GM18508 (cell line): ENCODE data around the gene APOBR.
"Not testable (repeated sequence)": the region's sequence is repeated elsewhere in the genome, so short reads cannot be mapped to it uniquely, and the experiment has no call there.

Source experiments
- ATAC-seq: cut with Tn5 transposase; IDR thresholded peaks from one replicate; pipeline ENCODE4 v1.9.1; 2021; ENCODE audit warnings: moderate number of reproducible peaks; ENCODE audit not compliant: insufficient read depth, unreplicated experiment

The APOBR gene

GRCh38 chr16:28526201-28527099 lies 32.0 kb downstream of the APOBR start:
- no peak for ATAC-seq

GRCh38 chr16:28527100-28527785 lies 32.8 kb downstream of the APOBR start:
- ATAC-seq, result not testable (repeated sequence)

GRCh38 chr16:28527985-28528384 lies 33.5 kb downstream of the APOBR start:
- ATAC-seq, result no peak

- ATAC-seq, result no peak
Measured at GRCh38 chr16:28528463-28528867, 34.0 kb downstream of the APOBR start.

- no peak for ATAC-seq
Measured at GRCh38 chr16:28529124-28529523, 34.7 kb downstream of the APOBR start.

GRCh38 chr16:28531777-28532744 lies 37.6 kb downstream of the APOBR start:
- no peak for ATAC-seq

GRCh38 chr16:28532940-28533647 lies 38.7 kb downstream of the APOBR start:
- no peak for ATAC-seq

GRCh38 chr16:28534542-28535373 lies 40.3 kb downstream of the APOBR start:
- ATAC-seq, result no peak

- ATAC-seq, result no peak
Measured at GRCh38 chr16:28537076-28537475, 42.6 kb downstream of the APOBR start.

GRCh38 chr16:28537964-28538732 lies 43.7 kb downstream of the APOBR start:
- no peak for ATAC-seq

GRCh38 chr16:28538733-28539596 lies 44.5 kb downstream of the APOBR start, which contains the start of gene NUPR1:
NUPR1 (minus strand) TSS chr16:28538974; CDS start chr16:28538907, 67 bp downstream.
- no peak for ATAC-seq

GRCh38 chr16:28540346-28540745 lies 45.9 kb downstream of the APOBR start:
- no peak for ATAC-seq

GRCh38 chr16:28542646-28543045 lies 48.2 kb downstream of the APOBR start:
- no peak for ATAC-seq

GRCh38 chr16:28543072-28543471 lies 48.6 kb downstream of the APOBR start:
- no peak for ATAC-seq

GRCh38 chr16:28544998-28545397 lies 50.6 kb downstream of the APOBR start:
- no peak for ATAC-seq

GRCh38 chr16:28545964-28546363 lies 51.5 kb downstream of the APOBR start:
- ATAC-seq, result not testable (repeated sequence)

GRCh38 chr16:28546626-28547025 lies 52.2 kb downstream of the APOBR start:
- no peak for ATAC-seq
